CD4-positive, alpha-beta T cell (primary cell): ENCODE measurements around the gene USP19. TPM values are rescaled to one million over a fixed set of nuclear protein-coding genes. Genes with fewer than 3 reads are reported as not detected.

Source experiments
- ATAC-seq: fragments of 200-7000 bp; cut with Tn5 transposase; one replicate; pipeline ENCODE4 v1.10.0; 2022; ENCODE audit warnings: mild to moderate bottlenecking; ENCODE audit not compliant: poor library complexity
- CTCF ChIA-PET: fragments of 350-600 bp; sonication (Branson Sonifier 250); formaldehyde crosslinking; loops from one replicate; lab custom pipeline; 2021; ENCODE audit warnings: antibody characterized with exemption, inconsistent platforms; lab: Charles Lee
- POLR2A ChIA-PET: fragments of 350-600 bp; sonication (Branson Sonifier 250); formaldehyde crosslinking; loops from one replicate; lab custom pipeline; 2021; ENCODE audit warnings: antibody characterized with exemption, inconsistent platforms; lab: Charles Lee
- DNase-seq, 14 experiments: peaks; one replicate each; pipeline ENCODE4 v3.0.0-alpha.2; 2013 to 2020; ENCODE audit warnings: mixed read lengths in 2 of 14
- H3K27ac ChIP-seq, 2 donors: one replicate each; pipeline versions ENCODE4 v1.5.1 to v1.7.0; 2013; ENCODE audit warnings: low read length in 2 of 2, low read depth in 1 of 2, mild to moderate bottlenecking in 1 of 2
- H3K27me3 ChIP-seq, 2 experiments: 1 replicate in 1 of 2; 2 replicates in 1 of 2; pipeline versions ENCODE4 v1.6.1 to v1.7.0; 2013; ENCODE audit warnings: low read length in 2 of 2, control low read depth in 1 of 2, mild to moderate bottlenecking in 1 of 2, moderate library complexity in 1 of 2; ENCODE audit not compliant: insufficient read depth in 2 of 2, control insufficient read depth in 1 of 2
- H3K36me3 ChIP-seq: one replicate; pipeline ENCODE4 v1.6.1; 2013; ENCODE audit warnings: low read length, control low read depth; ENCODE audit not compliant: insufficient read depth
- H3K4me1 ChIP-seq: one replicate; pipeline ENCODE4 v1.6.1; 2013; ENCODE audit warnings: low read length, control low read depth; ENCODE audit not compliant: insufficient read depth
- H3K4me3 ChIP-seq: one replicate; pipeline ENCODE4 v1.5.1; 2013; ENCODE audit warnings: mild to moderate bottlenecking, low read length, moderate library complexity
- H3K9me3 ChIP-seq, 2 experiments: 1 replicate in 1 of 2; 2 replicates in 1 of 2; pipeline versions ENCODE4 v1.6.1 to v1.7.0; 2013; ENCODE audit warnings: low read length in 2 of 2, mild to moderate bottlenecking in 2 of 2, control low read depth in 1 of 2, moderate library complexity in 1 of 2; ENCODE audit not compliant: control insufficient read depth in 1 of 2, insufficient read depth in 1 of 2
- H3K27ac Mint-ChIP-seq: one replicate; pipeline ENCODE4 v1.8.0; 2020; ENCODE audit warnings: mixed read lengths
- H3K27me3 Mint-ChIP-seq: one replicate; pipeline ENCODE4 v1.8.0; 2021; ENCODE audit warnings: mixed read lengths
- H3K36me3 Mint-ChIP-seq: one replicate; pipeline ENCODE4 v1.8.0; 2021; ENCODE audit warnings: low read depth, mixed read lengths
- H3K4me1 Mint-ChIP-seq: one replicate; pipeline ENCODE4 v1.8.0; 2021; ENCODE audit warnings: low read depth, mixed read lengths
- H3K4me3 Mint-ChIP-seq: one replicate; pipeline ENCODE4 v1.8.0; 2020; ENCODE audit warnings: mild to moderate bottlenecking, mixed read lengths
- H3K9me3 Mint-ChIP-seq: one replicate; pipeline ENCODE4 v1.8.0; 2020; ENCODE audit warnings: mixed read lengths
- intact Hi-C, 2 experiments: fragments of 100-400 bp; cut with DNase I in 1 of 2; cut with micrococcal nuclease in 1 of 2; formaldehyde crosslinking; loops; one replicate each; pipeline versions ENCODE4 v1.15.1 to v1.9.0; 2023 to 2025; cut with DNase I, micrococcal nuclease
- microRNA-seq: library from miRNA; unstranded; fragments of <30 nt; microRNA quantifications from one replicate; pipeline ENCODE4 v1.2.0, GENCODE V29; 2021; ENCODE audit warnings: borderline microRNAs expressed, borderline replicate concordance
- total RNA-seq, 174 experiments: library from RNA in 2 of 174; stranded (reverse) in 2 of 174; gene quantifications; one replicate each; pipeline ENCODE4 v1.2.3 and lab custom pipeline; 2021 to 2026
- TF ChIP-seq, protein P1 (sequence below): fragments of 200-600 bp; IDR thresholded peaks from one replicate; pipeline ENCODE4 v1.8.0; 2022; ENCODE audit warnings: antibody characterized with exemption, mild to moderate bottlenecking

Gene USP19
- total RNA-seq, 2 experiments from 2014 or later: 84.9 to 86.2 TPM

DNA sequence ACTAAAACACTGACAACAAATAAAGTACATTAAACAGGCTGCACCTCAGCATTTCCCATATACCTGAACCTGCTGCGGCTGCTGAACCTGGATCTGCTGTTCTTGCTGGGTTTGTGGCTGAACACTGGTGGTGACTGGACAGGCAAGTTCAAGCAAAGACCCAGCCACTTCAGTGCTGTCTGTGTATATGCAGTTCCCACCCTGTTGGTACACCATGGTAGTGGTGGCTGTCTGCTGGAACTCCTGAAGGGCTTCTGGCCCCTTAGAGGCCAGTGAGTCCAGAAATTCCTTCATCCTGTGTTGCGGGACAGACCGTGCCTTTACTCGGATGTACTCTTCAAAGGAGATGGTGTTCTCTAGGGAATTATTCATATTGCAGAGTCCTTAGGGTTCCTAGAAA, 44.0 kb downstream of the USP19 start:
- H3K4me3 ChIP-seq: no peak overlapping the region
- H3K36me3 ChIP-seq: peaks cover 70% of the 10 kb centered on the region
- DNase-seq (no peak), ATAC-seq (no peak)
- intact Hi-C loops: no loop called here
- Mint-ChIP-seq H3K9me3 (no peaks in the 10 kb centered on the region), H3K4me3 (no peak overlapping the region), H3K36me3 (peaks cover 66% of the 10 kb centered on the region), H3K4me1 (peaks cover 23% of the 10 kb centered on the region), H3K27me3 (no peaks in the 10 kb centered on the region), H3K27ac (no peak overlapping the region)
- TF ChIP-seq, protein P1, sequence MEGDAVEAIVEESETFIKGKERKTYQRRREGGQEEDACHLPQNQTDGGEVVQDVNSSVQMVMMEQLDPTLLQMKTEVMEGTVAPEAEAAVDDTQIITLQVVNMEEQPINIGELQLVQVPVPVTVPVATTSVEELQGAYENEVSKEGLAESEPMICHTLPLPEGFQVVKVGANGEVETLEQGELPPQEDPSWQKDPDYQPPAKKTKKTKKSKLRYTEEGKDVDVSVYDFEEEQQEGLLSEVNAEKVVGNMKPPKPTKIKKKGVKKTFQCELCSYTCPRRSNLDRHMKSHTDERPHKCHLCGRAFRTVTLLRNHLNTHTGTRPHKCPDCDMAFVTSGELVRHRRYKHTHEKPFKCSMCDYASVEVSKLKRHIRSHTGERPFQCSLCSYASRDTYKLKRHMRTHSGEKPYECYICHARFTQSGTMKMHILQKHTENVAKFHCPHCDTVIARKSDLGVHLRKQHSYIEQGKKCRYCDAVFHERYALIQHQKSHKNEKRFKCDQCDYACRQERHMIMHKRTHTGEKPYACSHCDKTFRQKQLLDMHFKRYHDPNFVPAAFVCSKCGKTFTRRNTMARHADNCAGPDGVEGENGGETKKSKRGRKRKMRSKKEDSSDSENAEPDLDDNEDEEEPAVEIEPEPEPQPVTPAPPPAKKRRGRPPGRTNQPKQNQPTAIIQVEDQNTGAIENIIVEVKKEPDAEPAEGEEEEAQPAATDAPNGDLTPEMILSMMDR: no peak
- H3K9me3 ChIP-seq: no peaks in the 10 kb centered on the region
- H3K4me1 ChIP-seq: peaks cover 5% of the 10 kb centered on the region
- POLR2A ChIA-PET: no interaction called here
- CTCF ChIA-PET: no interaction called here
- no peak overlapping the region for H3K27ac ChIP-seq
- H3K27me3 ChIP-seq: no peaks in the 10 kb centered on the region

DNA sequence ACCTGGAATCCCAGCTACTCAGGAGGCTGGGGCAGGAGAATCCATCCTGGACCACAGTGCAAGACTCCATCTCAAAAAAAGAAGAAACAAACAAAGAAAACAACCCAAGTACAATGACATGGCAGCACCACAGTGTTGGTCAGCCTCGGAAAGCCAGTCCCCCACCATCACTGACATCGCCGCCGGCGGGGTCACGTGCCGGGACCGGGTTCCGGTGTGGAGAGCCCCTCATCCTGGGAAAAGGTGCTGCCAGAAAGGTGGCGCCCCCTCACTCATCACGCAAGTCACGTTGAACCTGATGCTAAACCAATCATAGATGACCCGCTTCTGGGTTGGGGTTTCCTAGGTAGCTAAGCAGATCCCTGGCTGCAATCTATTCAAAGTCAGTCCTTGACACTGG, 44.5 kb downstream of the USP19 start:
- H3K9me3 ChIP-seq: no peaks in the 10 kb centered on the region
- H3K4me3 Mint-ChIP-seq: no peak overlapping the region
- no peak for DNase-seq
- H3K4me3 ChIP-seq: no peak overlapping the region
- no peaks in the 10 kb centered on the region for H3K27me3 Mint-ChIP-seq
- peaks cover 3% of the 10 kb centered on the region for H3K4me1 ChIP-seq
- intact Hi-C loops: no loop called here
- H3K27ac Mint-ChIP-seq: no peak overlapping the region
- H3K27me3 ChIP-seq: no peaks in the 10 kb centered on the region
- H3K4me1 Mint-ChIP-seq: peaks cover 23% of the 10 kb centered on the region
- no peak for ATAC-seq
- TF ChIP-seq, protein P1: no peak
- peaks cover 71% of the 10 kb centered on the region for H3K36me3 Mint-ChIP-seq
- CTCF ChIA-PET: no interaction called here
- no peak overlapping the region for H3K27ac ChIP-seq
- H3K9me3 Mint-ChIP-seq: no peaks in the 10 kb centered on the region
- POLR2A ChIA-PET: no interaction called here
- H3K36me3 ChIP-seq: peaks cover 75% of the 10 kb centered on the region

Small RNA genes within 50 kb of the gene (microRNA-seq; reads per million reads assigned to microRNA genes)
- not detected for gene MIR6890

Other genes starting within 250 kb of the USP19 start
- gene SLC25A20, start 221.9 kb downstream of the USP19 start, total RNA-seq: under 1 TPM; 0.41 to 0.78 TPM
- 100 to 1,000 TPM; 182 TPM for gene ARIH2, start 202.0 kb downstream of the USP19 start, total RNA-seq
- gene P4HTM, start 130.6 kb downstream of the USP19 start, total RNA-seq: 10 to 100 TPM; 45.9 to 47.0 TPM
- 100 to 1,000 TPM; 132 to 134 TPM for gene WDR6, start 113.4 kb downstream of the USP19 start, total RNA-seq
- 10 to 100 TPM; 15.1 to 15.6 TPM for gene DALRD3, start 102.2 kb downstream of the USP19 start, total RNA-seq
- gene NDUFAF3, start 98.7 kb downstream of the USP19 start, total RNA-seq: 10 to 100 TPM; 52.7 to 53.2 TPM
- 100 to 1,000 TPM; 133 to 135 TPM for gene IMPDH2, start 91.4 kb downstream of the USP19 start, total RNA-seq
- 100 to 1,000 TPM; 210 to 255 TPM for gene QRICH1, start 26.8 kb downstream of the USP19 start, total RNA-seq
- gene QARS1, start 16.1 kb downstream of the USP19 start, total RNA-seq: 100 to 1,000 TPM; 264 to 287 TPM
- under 1 TPM; 0.36 to 0.60 TPM for gene LAMB2, start 12.2 kb upstream of the USP19 start, total RNA-seq
- gene CCDC71, start 45.5 kb upstream of the USP19 start, total RNA-seq: 10 to 100 TPM; 14.7 to 16.0 TPM
- 1 to 10 TPM; 1.2 to 1.6 TPM for gene KLHDC8B, start 50.8 kb upstream of the USP19 start, total RNA-seq
- gene C3orf62, start 156.4 kb upstream of the USP19 start, total RNA-seq: 1 to 10 TPM; 7.0 to 7.5 TPM
- gene USP4, start 219.2 kb upstream of the USP19 start, total RNA-seq: 10 to 100 TPM; 94.3 to 95.2 TPM
- gene GPX1, start 237.5 kb upstream of the USP19 start, total RNA-seq: 10 to 100 TPM; 20.8 to 22.9 TPM